GM23338 (cell line): ENCODE measurements around the gene FAM227B. TPM values are rescaled to one million over a fixed set of nuclear protein-coding genes. Genes with fewer than 3 reads are reported as not detected.

Source experiments
- ATAC-seq: fragments of 200-7000 bp; cut with Tn5 transposase; 3 replicates; pipeline ENCODE4 v1.9.1; 2020
- DNase-seq: peaks from one replicate; pipeline ENCODE4 v3.0.0-alpha.2; 2015; ENCODE audit warnings: low spot score
- H2AFZ ChIP-seq: fragments of 200-600 bp; sonication (generic); 2 replicates; pipeline ENCODE4 v1.8.0; 2016; ENCODE audit warnings: antibody characterized with exemption, mild to moderate bottlenecking, moderate library complexity
- H3F3A ChIP-seq: fragments of 200-600 bp; sonication (generic); replicated peaks from 2 replicates; pipeline ENCODE4 v1.8.0; 2017; ENCODE audit warnings: antibody characterized with exemption, mixed run types, low read depth
- H3K27ac ChIP-seq: fragments of 200-600 bp; sonication (generic); 2 replicates; pipeline ENCODE4 v1.6.1; 2016; ENCODE audit warnings: low read depth
- H3K27me3 ChIP-seq: fragments of 200-600 bp; sonication (generic); 2 replicates; pipeline ENCODE4 v1.8.0; 2016; ENCODE audit warnings: mild to moderate bottlenecking, mixed run types, moderate library complexity; ENCODE audit not compliant: insufficient read depth
- H3K36me3 ChIP-seq: fragments of 200-600 bp; sonication (generic); 2 replicates; pipeline ENCODE4 v1.8.0; 2016; ENCODE audit warnings: mild to moderate bottlenecking; ENCODE audit not compliant: insufficient read depth
- H3K4me1 ChIP-seq: fragments of 200-600 bp; sonication (generic); 2 replicates; pipeline ENCODE4 v1.8.0; 2016; ENCODE audit warnings: mild to moderate bottlenecking, moderate library complexity; ENCODE audit not compliant: insufficient read depth
- H3K4me2 ChIP-seq: fragments of 200-600 bp; sonication (generic); 2 replicates; pipeline ENCODE4 v1.7.1; 2017; ENCODE audit warnings: mixed run types
- H3K4me3 ChIP-seq: fragments of 200-600 bp; sonication (generic); 2 replicates; pipeline ENCODE4 v1.6.1; 2016; ENCODE audit warnings: mixed run types
- H3K79me2 ChIP-seq: fragments of 200-600 bp; sonication (generic); replicated peaks from 2 replicates; pipeline ENCODE4 v1.8.0; 2017; ENCODE audit warnings: mild to moderate bottlenecking; ENCODE audit not compliant: insufficient read depth
- H3K9me2 ChIP-seq: fragments of 200-600 bp; sonication (generic); 2 replicates; pipeline ENCODE4 v1.8.0; 2017; ENCODE audit not compliant: insufficient read depth
- H4K20me1 ChIP-seq: fragments of 200-600 bp; sonication (generic); replicated peaks from 2 replicates; pipeline ENCODE4 v1.8.0; 2017; ENCODE audit warnings: mild to moderate bottlenecking; ENCODE audit not compliant: insufficient read depth
- H3K27ac Mint-ChIP-seq: 2 replicates; pipeline ENCODE4 v1.8.0; 2020; ENCODE audit warnings: inconsistent platforms, mild to moderate bottlenecking, moderate library complexity, mixed read lengths
- H3K27me3 Mint-ChIP-seq: 3 replicates; pipeline ENCODE4 v1.8.0; 2022; ENCODE audit warnings: low read depth, mild to moderate bottlenecking, moderate library complexity, mixed read lengths, inconsistent platforms; ENCODE audit not compliant: insufficient read depth, poor library complexity
- H3K36me3 Mint-ChIP-seq: 3 replicates; pipeline ENCODE4 v1.8.0; 2021; ENCODE audit warnings: low read depth, mild to moderate bottlenecking, inconsistent platforms, moderate library complexity, mixed read lengths
- H3K4me1 Mint-ChIP-seq: 3 replicates; pipeline ENCODE4 v1.8.0; 2020; ENCODE audit warnings: mild to moderate bottlenecking, inconsistent platforms, mixed read lengths
- H3K4me3 Mint-ChIP-seq: 3 replicates; pipeline ENCODE4 v1.8.0; 2021; ENCODE audit warnings: moderate library complexity, mild to moderate bottlenecking, inconsistent platforms, mixed read lengths
- H3K9me3 Mint-ChIP-seq: 3 replicates; pipeline ENCODE4 v1.8.0; 2020; ENCODE audit warnings: moderate library complexity, mild to moderate bottlenecking, inconsistent platforms, mixed read lengths
- CREB1 ChIP-seq: fragments of 250-450 bp; sonication (Bioruptor Pico); IDR thresholded peaks from 2 replicates; pipeline ENCODE4 v1.5.0; 2020; ENCODE audit warnings: low read depth, mild to moderate bottlenecking, moderate library complexity
- JUNB ChIP-seq: IDR thresholded peaks from one replicate; pipeline ENCODE4 v1.6.1; 2016; ENCODE audit warnings: antibody characterized with exemption; ENCODE audit not compliant: unreplicated experiment
- POLR2AphosphoS5 ChIP-seq: IDR thresholded peaks from 2 replicates; pipeline ENCODE4 v1.6.1; 2016; ENCODE audit warnings: antibody characterized with exemption, low read depth
- STAT1 ChIP-seq: IDR thresholded peaks from one replicate; pipeline ENCODE4 v1.6.1; 2016; ENCODE audit warnings: antibody characterized with exemption; ENCODE audit not compliant: unreplicated experiment
- ZNF114 ChIP-seq: fragments of 250-450 bp; sonication (Bioruptor Pico); IDR thresholded peaks from 2 replicates; pipeline ENCODE4 v1.5.0; 2020; ENCODE audit warnings: mild to moderate bottlenecking, moderate library complexity
- polyA plus RNA-seq: library from polyadenylated mRNA; unstranded; fragments of >200 nt; fragmentation: Nextera tagmentation; extraction: Ambion mirVana; gene quantifications from 2 replicates; pipeline ENCODE4 v1.2.1, GENCODE V29; 2016
- total RNA-seq: library from RNA; depleted of rRNA; stranded (reverse); fragments of >200 nt; shearing (Covaris generic); gene quantifications from 2 replicates; pipeline ENCODE4 v1.2.3, GENCODE V29; 2014
- TF ChIP-seq, protein P1 (sequence below): fragments of 250-450 bp; sonication (Bioruptor Pico); IDR thresholded peaks from 2 replicates; pipeline ENCODE4 v1.5.0; 2020; ENCODE audit warnings: mild to moderate bottlenecking, moderate library complexity
- TF ChIP-seq, protein P2 (sequence below): IDR thresholded peaks from 2 replicates; pipeline ENCODE4 v1.6.1; 2016; ENCODE audit warnings: antibody characterized with exemption

The FAM227B gene
- total and polyA plus RNA-seq, 2 experiments from 2014 or later = 2.6 to 10.2 TPM

DNA sequence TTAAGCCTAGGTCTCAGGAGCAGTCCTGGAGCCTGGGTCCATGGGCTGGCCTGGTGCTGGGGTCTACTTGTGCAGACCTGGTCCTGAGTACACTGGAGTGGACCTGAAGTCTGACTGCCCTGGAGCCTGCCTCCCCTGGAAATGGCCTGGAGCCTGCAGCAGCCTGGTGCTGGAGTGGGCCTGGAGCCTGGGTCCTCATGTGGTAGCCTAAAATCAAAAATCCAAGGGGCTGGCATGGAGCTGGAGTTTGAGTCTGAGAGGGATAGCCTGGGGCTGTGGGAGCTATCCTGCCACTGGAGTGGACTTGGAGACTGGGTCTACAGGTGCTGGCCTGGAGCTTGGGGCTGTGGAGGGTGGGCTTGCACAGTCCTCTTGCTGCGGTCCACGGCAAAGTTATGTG is 15.0 kb downstream of the FAM227B start (continued):
- TF ChIP-seq, protein P1, sequence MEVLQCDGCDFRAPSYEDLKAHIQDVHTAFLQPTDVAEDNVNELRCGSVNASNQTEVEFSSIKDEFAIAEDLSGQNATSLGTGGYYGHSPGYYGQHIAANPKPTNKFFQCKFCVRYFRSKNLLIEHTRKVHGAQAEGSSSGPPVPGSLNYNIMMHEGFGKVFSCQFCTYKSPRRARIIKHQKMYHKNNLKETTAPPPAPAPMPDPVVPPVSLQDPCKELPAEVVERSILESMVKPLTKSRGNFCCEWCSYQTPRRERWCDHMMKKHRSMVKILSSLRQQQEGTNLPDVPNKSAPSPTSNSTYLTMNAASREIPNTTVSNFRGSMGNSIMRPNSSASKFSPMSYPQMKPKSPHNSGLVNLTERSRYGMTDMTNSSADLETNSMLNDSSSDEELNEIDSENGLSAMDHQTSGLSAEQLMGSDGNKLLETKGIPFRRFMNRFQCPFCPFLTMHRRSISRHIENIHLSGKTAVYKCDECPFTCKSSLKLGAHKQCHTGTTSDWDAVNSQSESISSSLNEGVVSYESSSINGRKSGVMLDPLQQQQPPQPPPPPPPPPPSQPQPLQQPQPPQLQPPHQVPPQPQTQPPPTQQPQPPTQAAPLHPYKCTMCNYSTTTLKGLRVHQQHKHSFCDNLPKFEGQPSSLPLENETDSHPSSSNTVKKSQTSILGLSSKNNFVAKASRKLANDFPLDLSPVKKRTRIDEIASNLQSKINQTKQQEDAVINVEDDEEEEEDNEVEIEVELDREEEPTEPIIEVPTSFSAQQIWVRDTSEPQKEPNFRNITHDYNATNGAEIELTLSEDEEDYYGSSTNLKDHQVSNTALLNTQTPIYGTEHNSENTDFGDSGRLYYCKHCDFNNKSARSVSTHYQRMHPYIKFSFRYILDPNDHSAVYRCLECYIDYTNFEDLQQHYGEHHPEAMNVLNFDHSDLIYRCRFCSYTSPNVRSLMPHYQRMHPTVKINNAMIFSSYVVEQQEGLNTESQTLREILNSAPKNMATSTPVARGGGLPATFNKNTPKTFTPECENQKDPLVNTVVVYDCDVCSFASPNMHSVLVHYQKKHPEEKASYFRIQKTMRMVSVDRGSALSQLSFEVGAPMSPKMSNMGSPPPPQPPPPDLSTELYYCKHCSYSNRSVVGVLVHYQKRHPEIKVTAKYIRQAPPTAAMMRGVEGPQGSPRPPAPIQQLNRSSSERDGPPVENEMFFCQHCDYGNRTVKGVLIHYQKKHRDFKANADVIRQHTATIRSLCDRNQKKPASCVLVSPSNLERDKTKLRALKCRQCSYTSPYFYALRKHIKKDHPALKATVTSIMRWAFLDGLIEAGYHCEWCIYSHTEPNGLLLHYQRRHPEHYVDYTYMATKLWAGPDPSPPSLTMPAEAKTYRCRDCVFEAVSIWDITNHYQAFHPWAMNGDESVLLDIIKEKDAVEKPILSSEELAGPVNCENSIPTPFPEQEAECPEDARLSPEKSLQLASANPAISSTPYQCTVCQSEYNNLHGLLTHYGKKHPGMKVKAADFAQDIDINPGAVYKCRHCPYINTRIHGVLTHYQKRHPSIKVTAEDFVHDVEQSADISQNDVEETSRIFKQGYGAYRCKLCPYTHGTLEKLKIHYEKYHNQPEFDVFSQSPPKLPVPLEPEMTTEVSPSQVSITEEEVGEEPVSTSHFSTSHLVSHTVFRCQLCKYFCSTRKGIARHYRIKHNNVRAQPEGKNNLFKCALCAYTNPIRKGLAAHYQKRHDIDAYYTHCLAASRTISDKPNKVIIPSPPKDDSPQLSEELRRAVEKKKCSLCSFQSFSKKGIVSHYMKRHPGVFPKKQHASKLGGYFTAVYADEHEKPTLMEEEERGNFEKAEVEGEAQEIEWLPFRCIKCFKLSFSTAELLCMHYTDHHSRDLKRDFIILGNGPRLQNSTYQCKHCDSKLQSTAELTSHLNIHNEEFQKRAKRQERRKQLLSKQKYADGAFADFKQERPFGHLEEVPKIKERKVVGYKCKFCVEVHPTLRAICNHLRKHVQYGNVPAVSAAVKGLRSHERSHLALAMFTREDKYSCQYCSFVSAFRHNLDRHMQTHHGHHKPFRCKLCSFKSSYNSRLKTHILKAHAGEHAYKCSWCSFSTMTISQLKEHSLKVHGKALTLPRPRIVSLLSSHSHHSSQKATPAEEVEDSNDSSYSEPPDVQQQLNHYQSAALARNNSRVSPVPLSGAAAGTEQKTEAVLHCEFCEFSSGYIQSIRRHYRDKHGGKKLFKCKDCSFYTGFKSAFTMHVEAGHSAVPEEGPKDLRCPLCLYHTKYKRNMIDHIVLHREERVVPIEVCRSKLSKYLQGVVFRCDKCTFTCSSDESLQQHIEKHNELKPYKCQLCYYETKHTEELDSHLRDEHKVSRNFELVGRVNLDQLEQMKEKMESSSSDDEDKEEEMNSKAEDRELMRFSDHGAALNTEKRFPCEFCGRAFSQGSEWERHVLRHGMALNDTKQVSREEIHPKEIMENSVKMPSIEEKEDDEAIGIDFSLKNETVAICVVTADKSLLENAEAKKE (CRISPR knock-in tag) = no peak

DNA sequence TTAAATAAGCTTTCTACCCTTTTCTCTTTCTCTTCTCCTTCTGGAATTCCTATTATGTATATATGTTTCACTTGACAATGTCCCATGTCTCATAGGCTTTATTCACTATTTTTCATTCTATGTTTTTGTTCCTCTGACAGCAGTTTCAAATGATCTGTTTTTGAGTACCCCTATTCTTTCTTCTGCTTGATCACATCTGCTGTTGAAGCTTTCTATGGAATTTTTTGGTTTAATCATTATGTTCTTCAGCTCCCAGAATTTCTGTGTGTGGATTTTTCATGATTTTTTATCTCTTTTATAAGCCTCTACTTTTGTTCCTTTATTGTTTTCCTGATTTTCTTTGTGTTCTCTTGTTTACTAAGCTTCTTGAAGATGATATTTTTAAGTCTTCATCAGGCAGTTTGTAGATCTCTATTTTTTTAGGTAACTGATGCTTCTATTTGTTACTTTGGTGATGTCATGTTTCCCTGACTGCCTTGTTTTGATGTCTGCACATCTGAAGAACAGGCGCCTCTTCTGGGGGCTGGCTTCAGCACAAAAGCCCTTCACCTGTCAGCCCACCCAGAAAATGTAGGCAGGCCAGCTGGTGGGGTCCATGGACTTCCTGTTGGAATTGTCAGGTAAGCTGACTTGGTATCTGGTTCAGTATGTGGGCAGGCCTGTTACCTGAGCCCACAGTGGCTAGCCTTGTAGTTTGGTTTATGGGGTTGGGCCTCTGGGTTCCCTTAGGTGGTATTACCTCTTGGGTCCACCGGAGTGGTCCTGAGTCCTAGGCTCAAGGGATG is 15.8 kb downstream of the FAM227B start:
- no peaks in the 10 kb centered on the region for H3K9me2 ChIP-seq
- no peak overlapping the region for H3K4me3 ChIP-seq
- no peaks in the 10 kb centered on the region for H3K27me3 ChIP-seq
- H3K36me3 ChIP-seq = no peaks in the 10 kb centered on the region
- H3F3A ChIP-seq = no peaks in the 10 kb centered on the region
- no peaks in the 10 kb centered on the region for H4K20me1 ChIP-seq
- ATAC-seq (no peak), DNase-seq (no peak)
- no peaks in the 10 kb centered on the region for H3K4me1 ChIP-seq
- no peak overlapping the region for H3K27ac Mint-ChIP-seq
- H3K4me3 Mint-ChIP-seq = no peak overlapping the region
- peaks cover 13% of the 10 kb centered on the region for H3K9me3 Mint-ChIP-seq
- H2AFZ ChIP-seq = no peak overlapping the region
- no peak overlapping the region for H3K4me2 ChIP-seq
- H3K4me1 Mint-ChIP-seq = no peaks in the 10 kb centered on the region
- H3K27ac ChIP-seq = no peak overlapping the region
- peaks cover 6% of the 10 kb centered on the region for H3K36me3 Mint-ChIP-seq
- no peaks in the 10 kb centered on the region for H3K79me2 ChIP-seq
- peaks cover 2% of the 10 kb centered on the region for H3K27me3 Mint-ChIP-seq
- TF ChIP-seq CREB1 (CRISPR knock-in tag) (no peak), POLR2AphosphoS5 (no peak), ZNF114 (CRISPR knock-in tag) (no peak), JUNB (no peak), STAT1 (no peak)
- TF ChIP-seq, protein P1 (CRISPR knock-in tag) = no peak
- TF ChIP-seq, protein P2, sequence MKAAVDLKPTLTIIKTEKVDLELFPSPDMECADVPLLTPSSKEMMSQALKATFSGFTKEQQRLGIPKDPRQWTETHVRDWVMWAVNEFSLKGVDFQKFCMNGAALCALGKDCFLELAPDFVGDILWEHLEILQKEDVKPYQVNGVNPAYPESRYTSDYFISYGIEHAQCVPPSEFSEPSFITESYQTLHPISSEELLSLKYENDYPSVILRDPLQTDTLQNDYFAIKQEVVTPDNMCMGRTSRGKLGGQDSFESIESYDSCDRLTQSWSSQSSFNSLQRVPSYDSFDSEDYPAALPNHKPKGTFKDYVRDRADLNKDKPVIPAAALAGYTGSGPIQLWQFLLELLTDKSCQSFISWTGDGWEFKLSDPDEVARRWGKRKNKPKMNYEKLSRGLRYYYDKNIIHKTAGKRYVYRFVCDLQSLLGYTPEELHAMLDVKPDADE = no peak
